Measurements from ENCODE around the gene FBXL20.
"Not testable (repeated sequence)": the region's sequence is repeated elsewhere in the genome, so short reads cannot be mapped to it uniquely, and the experiment has no call there.

Gene FBXL20

DNA sequence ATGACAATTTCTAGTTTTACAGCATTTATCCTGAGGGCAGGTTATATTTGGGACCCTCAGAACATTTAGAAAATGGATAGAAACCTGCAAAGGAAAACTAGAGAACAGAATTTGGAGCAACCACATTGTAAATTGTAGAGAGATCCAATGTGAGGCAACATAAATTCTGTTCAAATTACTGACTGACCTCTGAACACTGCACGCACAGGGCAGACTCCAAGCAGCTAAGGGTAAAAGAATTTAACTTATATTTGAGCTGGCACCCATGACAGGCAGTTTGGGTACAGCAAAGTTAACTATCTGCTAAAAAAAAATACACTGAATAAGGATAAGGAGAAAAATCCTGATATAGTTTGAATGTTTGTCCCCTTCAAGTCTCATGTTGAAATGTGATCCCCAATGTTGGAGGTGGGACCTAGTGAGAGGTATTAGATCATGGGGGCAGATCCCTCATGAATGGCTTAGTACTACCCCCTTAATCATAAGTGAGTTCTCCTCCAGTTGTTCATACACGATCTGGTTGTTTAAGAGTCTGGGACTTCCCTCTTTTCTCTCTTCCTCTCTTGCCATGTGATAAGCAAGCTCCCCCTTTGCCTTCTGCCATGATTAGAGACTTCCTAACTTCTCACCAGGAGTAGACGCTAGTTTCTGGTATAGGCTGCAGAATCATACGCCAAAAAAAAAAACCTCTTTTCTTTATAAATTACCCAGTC is 75.7 kb downstream of the FBXL20 start:
- no peak for DNase-seq

GRCh38 chr17:39318636-39319035 is 82.8 kb downstream of the FBXL20 start:
- DNase-seq = no peak

GRCh38 chr17:39306509-39307212 is 94.8 kb downstream of the FBXL20 start:
- no peak for DNase-seq

DNA sequence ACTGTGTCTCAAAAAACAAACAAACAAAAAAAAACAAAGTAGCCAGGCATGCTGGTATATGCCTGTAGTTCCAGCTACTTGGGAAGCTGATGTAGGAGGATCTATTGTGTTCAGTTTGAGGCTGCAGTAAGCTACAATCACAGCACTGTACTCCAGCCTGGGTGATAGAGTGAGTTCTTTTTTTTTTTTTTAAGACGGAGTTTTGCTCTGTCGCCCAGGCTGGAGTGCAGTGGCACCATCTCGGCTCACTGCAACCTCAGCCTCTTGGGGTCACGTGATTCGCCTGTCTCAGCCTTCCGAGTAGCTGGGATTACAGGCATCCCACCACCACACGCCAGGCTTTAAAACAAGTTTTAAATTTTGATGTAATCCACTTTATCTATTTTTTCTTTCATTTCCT is 95.4 kb downstream of the FBXL20 start:
- no peak for DNase-seq

- DNase-seq = no peak
Observed at GRCh38 chr17:39304188-39304587, 97.2 kb downstream of the FBXL20 start.

GRCh38 chr17:39294060-39294459 is 107.4 kb downstream of the FBXL20 start:
- no peak for DNase-seq

DNA sequence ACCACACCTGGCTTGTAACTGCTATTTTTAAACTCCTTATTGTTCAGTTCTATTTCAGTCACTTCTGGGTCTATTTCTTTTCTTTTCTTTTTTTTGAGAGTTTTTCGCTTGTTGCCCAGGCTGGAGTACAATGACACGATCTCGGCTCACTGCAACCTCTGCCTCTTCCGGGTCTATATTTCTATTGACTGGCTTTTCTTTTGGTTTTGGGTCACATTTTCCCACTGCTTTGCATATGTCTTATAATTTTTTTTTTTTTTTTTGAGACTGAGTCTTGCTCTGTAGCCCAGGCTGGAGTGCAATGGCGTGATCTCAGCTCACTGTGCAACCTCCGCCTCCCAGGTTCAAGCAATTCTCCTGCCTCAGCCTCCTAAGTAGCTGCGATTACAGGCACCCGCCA is 108.9 kb downstream of the FBXL20 start:
- DNase-seq = not testable (repeated sequence)

DNA sequence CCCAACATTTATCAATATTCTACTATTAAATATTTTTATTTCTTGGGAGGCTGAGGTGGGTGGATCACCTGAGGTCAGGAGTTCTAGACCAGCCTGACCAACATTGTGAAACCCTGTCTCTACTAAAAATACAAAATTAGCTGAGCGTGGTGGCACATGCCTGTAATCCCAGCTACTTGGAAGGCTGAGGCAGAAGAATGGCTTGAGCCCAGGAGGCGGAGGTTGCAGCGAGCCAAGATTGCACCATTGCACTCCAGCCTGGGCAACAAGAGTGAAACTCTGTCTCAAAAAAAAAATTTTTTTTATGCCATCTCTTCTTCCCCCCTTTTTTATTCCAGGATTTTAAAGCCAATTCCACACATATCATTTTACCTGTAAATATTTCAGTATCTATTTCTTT is 114.9 kb downstream of the FBXL20 start:
- DNase-seq = not testable (repeated sequence)

DNA sequence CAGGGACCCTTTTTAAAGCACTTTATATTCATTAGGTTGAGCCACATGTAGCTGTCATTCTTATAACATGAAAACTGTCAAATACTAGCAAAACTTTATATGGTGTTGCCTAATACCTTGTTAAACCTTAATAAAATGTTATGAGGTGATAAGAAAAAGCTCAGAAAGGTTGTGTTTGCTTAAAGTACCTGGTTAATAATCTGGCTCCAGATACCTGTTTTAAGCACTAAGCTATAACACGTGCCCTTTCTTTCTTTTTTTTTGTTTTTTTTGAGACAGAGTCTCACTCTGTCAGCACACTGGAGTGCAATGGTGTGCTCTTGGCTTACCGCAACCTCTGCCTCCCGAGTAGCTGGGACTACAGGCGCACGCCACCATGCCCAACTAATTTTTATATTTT is 116.7 kb downstream of the FBXL20 start:
- DNase-seq = no peak

DNA sequence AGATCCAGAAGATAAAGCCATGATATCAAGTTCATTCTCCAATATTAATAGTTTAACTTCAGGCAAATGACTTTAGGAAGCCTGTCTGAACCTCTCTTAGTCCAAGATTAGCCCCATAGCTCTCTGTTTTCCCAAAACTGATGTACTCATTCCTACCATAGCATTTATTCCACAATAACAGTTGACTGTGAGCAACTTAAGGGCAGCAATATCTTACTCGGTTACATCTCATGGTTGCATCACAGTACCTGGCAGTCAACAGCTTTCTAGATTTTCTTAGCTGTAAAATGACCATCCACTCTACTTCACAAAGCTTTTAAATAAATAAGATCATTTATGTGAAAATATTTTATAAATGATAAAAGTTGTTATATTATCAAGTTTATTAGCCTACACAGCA is 117.5 kb downstream of the FBXL20 start:
- no peak for DNase-seq

DNA sequence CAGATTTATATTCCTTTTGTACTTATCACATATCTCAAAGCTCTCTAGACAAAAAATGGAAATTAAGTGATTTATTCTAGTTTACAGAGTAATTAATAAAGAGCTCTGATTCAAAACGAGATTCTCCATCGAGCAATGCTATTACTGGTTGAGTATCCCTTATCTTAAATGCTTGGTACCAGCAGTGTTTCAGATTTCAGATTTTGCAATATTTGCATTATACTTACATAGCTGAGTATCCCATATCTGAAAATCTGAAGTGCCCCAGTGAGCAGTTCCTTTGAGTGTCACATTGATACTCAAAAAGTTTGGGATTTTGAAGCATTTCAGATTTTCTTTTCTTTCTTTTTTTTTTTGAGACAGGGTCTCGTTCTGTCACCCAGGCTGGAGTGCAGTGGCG is 118.3 kb downstream of the FBXL20 start:
- no peak for DNase-seq

DNA sequence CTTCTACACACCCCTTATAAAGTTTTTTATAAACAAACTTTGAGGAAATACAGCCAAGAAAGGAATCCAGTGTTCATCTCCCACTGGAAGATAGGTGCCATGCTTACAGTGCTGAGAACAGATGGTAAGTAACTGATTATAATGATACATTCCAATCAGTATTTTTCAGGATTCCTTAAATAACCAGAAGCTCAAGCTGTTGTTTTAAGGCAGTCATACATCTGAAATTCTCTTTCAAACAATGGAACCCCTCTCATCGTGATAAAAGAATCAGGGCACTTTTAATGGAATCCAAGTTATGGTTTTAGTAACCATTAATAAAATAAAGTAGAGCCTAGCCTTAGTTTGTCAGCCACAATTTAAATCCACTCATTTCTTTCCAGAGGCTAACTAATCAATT is 119.6 kb downstream of the FBXL20 start:
- no peak for DNase-seq

- DNase-seq = not testable (repeated sequence)
Observed at GRCh38 chr17:39278246-39278645, 123.2 kb downstream of the FBXL20 start.

DNA sequence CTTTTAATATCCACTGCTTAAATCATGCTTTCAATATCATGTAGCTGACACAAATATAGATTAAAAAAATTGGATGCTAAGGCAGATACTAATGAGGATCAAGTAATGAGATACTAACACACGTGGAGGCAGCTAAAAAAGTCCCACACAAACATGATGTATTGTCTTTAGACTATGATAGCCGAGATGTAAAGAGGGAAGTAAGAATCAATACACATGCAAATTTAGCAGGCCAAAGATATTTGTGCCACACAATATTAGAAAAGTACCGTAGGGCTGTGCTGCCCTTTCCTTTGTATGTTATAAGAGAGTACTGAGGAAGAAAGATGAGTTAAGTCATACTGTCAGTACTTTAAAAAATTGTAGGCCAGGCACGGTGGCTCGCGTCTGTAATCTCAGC is 124.3 kb downstream of the FBXL20 start:
- DNase-seq = no peak

DNA sequence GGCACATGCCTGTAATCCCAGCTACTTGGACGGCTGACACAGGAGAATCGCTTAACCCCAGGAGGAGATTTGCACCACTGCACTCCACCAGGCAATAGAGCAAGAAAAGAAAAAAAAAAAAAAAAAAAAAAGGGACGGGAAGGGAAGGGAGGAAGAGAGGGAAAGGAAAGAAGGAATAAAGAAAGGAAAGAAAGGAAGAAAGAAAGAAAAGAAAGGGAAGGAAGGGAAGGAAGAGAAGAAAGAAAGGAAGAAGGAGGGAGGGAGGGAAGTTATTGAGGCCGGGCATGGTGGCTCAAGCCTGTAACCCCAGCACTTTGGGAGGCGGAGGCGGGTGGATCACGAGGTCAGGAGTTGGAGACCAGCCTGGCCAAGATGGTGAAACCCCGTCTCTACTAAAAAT is 125.3 kb downstream of the FBXL20 start:
- DNase-seq = no peak

DNA sequence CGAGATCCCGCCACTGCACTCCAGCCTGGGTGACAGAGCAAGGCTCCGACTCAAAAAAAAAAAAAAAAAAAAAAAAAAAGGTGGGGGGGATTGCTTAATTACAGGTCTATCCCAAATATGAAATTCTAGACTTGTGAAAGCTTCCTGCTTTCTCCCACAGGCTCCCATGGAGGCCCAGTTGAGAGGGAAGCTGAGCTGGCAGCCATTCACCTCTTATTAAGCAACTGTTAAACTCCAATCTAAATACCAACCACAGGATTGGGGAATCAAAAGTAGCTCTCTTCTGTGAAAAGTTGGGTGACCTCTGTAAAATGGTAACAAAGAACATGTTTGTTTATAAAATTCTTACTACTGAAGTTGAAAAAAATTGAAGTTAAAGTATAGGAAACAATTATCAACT is 129.9 kb downstream of the FBXL20 start:
- DNase-seq = no peak

DNA sequence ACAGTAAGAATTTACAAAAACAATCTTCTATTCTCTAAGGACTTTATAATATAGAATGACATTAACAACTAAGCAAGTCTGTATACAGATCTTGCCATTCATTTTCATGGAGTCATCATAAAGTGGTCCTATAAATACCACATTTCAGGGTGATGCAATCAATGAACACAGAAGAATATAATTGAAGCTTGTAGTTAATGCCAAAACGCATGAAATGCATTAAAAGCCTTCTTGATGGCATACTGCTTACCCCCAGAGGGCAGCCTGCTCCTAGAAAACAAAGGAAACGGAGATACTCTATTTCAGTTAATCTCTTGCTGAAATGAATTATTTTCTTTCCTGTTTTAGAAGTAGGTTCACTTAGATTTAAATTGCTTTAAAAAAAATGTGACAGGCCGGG is 130.5 kb downstream of the FBXL20 start:
- DNase-seq = no peak

DNA sequence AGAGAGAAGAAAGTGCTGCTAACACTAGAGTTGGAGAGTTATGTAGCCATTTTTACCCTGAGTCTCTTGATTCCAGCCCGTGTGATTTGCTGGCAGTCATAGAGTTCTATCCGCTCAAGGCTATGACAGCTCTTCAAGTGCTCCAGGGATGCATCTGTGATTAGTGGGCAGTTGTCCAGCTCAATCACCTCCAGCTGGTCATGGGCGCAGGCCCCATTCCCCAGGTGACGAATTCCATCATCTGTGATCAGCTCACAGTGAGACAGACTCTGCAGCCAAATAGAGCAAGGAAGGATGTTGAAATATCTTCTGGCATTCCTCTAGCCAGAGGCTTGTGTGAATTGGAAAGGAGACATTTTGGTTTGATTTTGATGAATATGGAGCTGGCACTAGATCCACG is 137.3 kb downstream of the FBXL20 start:
- peak in 1 of 2 experiments; percentile 12 for DNase-seq

DNA sequence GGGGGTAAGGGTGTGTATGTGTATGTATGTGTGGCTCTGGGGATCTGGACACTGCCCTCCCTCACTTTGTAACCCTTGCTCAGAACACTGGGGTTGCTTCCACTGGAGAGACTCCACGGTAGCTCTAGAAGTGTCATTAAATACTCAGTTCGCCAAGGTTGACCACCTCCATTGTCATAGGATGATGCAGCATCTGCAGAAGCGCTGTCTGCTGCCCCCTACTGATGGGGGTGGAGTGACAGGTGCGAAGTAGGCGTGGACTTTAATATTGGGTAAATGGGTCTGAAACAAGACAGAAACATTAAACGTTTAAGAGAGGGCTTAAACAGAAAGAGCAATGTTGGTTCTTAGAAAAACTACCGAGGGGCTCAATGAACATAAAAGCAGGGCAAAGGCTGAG is 140.1 kb downstream of the FBXL20 start:
- no peak for DNase-seq

DNA sequence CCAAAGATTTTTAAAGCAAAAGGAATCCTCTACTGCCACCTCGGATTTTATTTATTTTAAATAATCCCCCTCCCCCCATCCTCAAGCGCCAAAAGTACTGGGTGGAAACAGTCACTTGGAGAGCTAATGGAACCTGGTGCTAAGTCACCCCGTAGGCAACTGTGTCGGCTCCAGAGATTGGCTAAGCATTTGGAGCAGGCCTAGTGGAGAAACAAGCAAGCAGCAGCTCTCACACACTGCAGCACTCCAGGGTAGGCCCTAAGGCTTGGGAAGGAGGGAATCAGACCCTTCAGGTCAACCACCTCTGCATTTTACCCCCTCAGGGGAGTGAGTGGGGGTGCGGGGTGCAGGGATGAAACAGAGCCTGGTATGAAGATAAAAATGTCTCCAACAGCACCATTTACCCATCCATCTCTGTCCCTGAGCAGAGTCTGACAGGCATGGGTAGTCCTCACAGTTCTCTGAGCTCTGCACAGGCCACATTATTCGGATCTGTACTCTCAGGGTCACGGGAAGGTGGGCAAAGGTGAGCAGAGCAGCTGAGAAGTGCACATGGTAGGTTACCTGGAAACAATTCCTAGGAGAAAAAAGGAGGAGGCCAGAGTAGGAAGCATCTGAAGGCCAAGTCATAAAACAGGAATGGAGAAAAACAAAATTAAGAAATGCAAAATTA is 148.5 kb downstream of the FBXL20 start:
- no peak for DNase-seq

- no peak for DNase-seq
Observed at GRCh38 chr17:39251997-39252396, 149.4 kb downstream of the FBXL20 start.

- not testable (repeated sequence) for DNase-seq
Observed at GRCh38 chr17:39250076-39250475, 151.3 kb downstream of the FBXL20 start.

DNA sequence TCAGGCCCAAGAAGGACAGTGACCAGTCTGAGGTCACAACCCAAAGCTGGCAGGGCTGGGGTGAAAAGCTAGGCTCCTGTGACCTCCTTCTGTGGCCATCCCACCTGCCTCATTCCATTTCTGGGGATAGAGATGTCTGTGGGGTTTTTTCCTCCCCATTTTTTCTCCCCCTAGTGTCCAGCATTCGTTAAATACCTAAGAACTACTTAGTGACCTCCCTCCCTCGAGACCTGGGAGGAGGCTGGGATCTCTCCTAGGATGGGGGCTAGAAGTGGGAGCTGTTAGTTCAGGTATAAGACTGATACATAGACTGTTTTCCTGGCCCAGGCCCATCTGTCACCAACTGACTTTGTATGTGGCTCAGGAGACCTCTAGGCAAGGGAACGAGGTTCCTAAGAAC is 155.2 kb downstream of the FBXL20 start:
- no peak for DNase-seq

Measured in cerebellar nuclear complex (tissue), 1 donor.